GM19351 (cell line): ENCODE data around the gene EPN2.

Source experiments
- ATAC-seq: cut with Tn5 transposase; IDR thresholded peaks from one replicate; pipeline ENCODE4 v1.9.1; 2021; ENCODE audit warnings: mild to moderate bottlenecking, moderate library complexity; ENCODE audit not compliant: unreplicated experiment

Gene EPN2

GRCh38 chr17:19327031-19327783, 90.0 kb downstream of the EPN2 start:
- ATAC-seq, result no peak

GRCh38 chr17:19328441-19329061, 91.4 kb downstream of the EPN2 start:
- no peak for ATAC-seq

GRCh38 chr17:19329136-19329535, 92.0 kb downstream of the EPN2 start:
- ATAC-seq, result no peak

GRCh38 chr17:19329839-19330238, 92.7 kb downstream of the EPN2 start:
- ATAC-seq, result no peak

GRCh38 chr17:19330271-19330670, 93.1 kb downstream of the EPN2 start:
- no peak for ATAC-seq

GRCh38 chr17:19331134-19331533, 94.0 kb downstream of the EPN2 start:
- no peak for ATAC-seq

- no peak for ATAC-seq
These were observed 94.5 kb downstream of the EPN2 start for GRCh38 chr17:19331543-19332245.

GRCh38 chr17:19332371-19333131, 95.4 kb downstream of the EPN2 start:
- ATAC-seq, result no peak

- ATAC-seq, result no peak
These were observed 95.9 kb downstream of the EPN2 start for GRCh38 chr17:19333132-19333440.

- no peak for ATAC-seq
These were observed 96.6 kb downstream of the EPN2 start for GRCh38 chr17:19333736-19334290.

- no peak for ATAC-seq
These were observed 97.2 kb downstream of the EPN2 start for GRCh38 chr17:19334331-19334730.

GRCh38 chr17:19335951-19336631, 98.9 kb downstream of the EPN2 start:
- ATAC-seq, result no peak

GRCh38 chr17:19336938-19337711, 100.0 kb downstream of the EPN2 start:
- ATAC-seq, result no peak

- no peak for ATAC-seq
These were observed 100.5 kb downstream of the EPN2 start for GRCh38 chr17:19337712-19338023.

GRCh38 chr17:19338031-19338990, 101.1 kb downstream of the EPN2 start:
- no peak for ATAC-seq

- no peak for ATAC-seq
These were observed 102.2 kb downstream of the EPN2 start for GRCh38 chr17:19339341-19339815.

GRCh38 chr17:19341211-19341631, 104.1 kb downstream of the EPN2 start:
- ATAC-seq, result no peak
